C4-2B (cell line): ENCODE results near the gene CACNB4.

Experiments used
- H3K27ac ChIP-seq: fragments of 450-650 bp; 2 replicates; pipeline ENCODE4 v1.5.1; 2017
- CTCF ChIP-seq: fragments of 450-650 bp; conservative IDR thresholded peaks from 2 replicates; pipeline ENCODE4 v1.5.1; 2017; ENCODE audit warnings: mild to moderate bottlenecking
- ZFX ChIP-seq: fragments of 450-650 bp; IDR thresholded peaks from 2 replicates; pipeline ENCODE4 v1.6.1; 2017

CACNB4 gene

GRCh38 chr2:152062125-152063091, 36.4 kb downstream of the CACNB4 start:
- no peak overlapping the region for H3K27ac ChIP-seq
- no peak for TF ChIP-seq ZFX
- TF ChIP-seq CTCF: no peak

- H3K27ac ChIP-seq: no peak overlapping the region
- no peak for TF ChIP-seq ZFX
- TF ChIP-seq CTCF: no peak
Measured at GRCh38 chr2:152061383-152061782, 37.5 kb downstream of the CACNB4 start.

- H3K27ac ChIP-seq: no peak overlapping the region
- TF ChIP-seq ZFX (no peak), CTCF (no peak)
Measured at GRCh38 chr2:152058655-152059054, 40.2 kb downstream of the CACNB4 start.

- H3K27ac ChIP-seq: no peak overlapping the region
- TF ChIP-seq ZFX: no peak
- TF ChIP-seq CTCF: no peak
Measured at GRCh38 chr2:152056418-152056817, 42.4 kb downstream of the CACNB4 start.

- no peak overlapping the region for H3K27ac ChIP-seq
- no peak for TF ChIP-seq CTCF
- no peak for TF ChIP-seq ZFX
Measured at GRCh38 chr2:152055366-152056108, 43.3 kb downstream of the CACNB4 start.

- TF ChIP-seq CTCF: no peak
- no peak for TF ChIP-seq ZFX
- no peak overlapping the region for H3K27ac ChIP-seq
Measured at GRCh38 chr2:152054593-152054992, 44.3 kb downstream of the CACNB4 start.

- H3K27ac ChIP-seq: no peak overlapping the region
- TF ChIP-seq CTCF (no peak), ZFX (no peak)
Measured at GRCh38 chr2:152051436-152051835, 47.4 kb downstream of the CACNB4 start.
